K562 (cell line): ENCODE results near the gene PMF1. TPM values are rescaled to one million over a fixed set of nuclear protein-coding genes. Genes with fewer than 3 reads are reported as not detected.
A peak's percentile ranks its signal among the peaks of the same experiment; 100 is the strongest.

Source experiments
- AFF4 ChIP-seq: sonication (generic); formaldehyde crosslinking; IDR thresholded peaks from 2 replicates; pipeline ENCODE4 v1.8.0; 2023; ENCODE audit warnings: mild to moderate bottlenecking, missing genetic modification reagents
- CEBPB ChIP-seq: fragments of 450-650 bp; IDR thresholded peaks from 2 replicates; pipeline ENCODE4 v1.6.1; 2016; ENCODE audit warnings: missing genetic modification characterization, missing compliant biosample characterization
- E2F4 ChIP-seq: sonication (generic); formaldehyde crosslinking; IDR thresholded peaks from 2 replicates; pipeline ENCODE4 v1.8.0; 2022; ENCODE audit warnings: mild to moderate bottlenecking, low read depth, missing genetic modification reagents
- MAFG ChIP-seq: fragments of 450-650 bp; conservative IDR thresholded peaks from 2 replicates; pipeline ENCODE4 v1.6.1; 2016; ENCODE audit warnings: missing genetic modification characterization, missing compliant biosample characterization
- MBD2 ChIP-seq: sonication (generic); IDR thresholded peaks from 2 replicates; pipeline ENCODE4 v1.6.1; 2016; ENCODE audit warnings: low read depth, borderline replicate concordance
- MECOM ChIP-seq: fragments of 250-450 bp; sonication (Bioruptor Pico); IDR thresholded peaks from 2 replicates; pipeline ENCODE4 v1.8.0; 2022; ENCODE audit warnings: inconsistent platforms
- MIER1 ChIP-seq: fragments of 450-650 bp; IDR thresholded peaks from 2 replicates; pipeline ENCODE4 v1.6.1; 2016; ENCODE audit warnings: antibody characterized with exemption, mild to moderate bottlenecking, low read depth
- NEUROD1 ChIP-seq: fragments of 150-350 bp; IDR thresholded peaks from 2 replicates; pipeline ENCODE4 v1.6.1; 2014; ENCODE audit warnings: borderline replicate concordance, low read length, low read depth; ENCODE audit not compliant: partially characterized antibody
- NFE2 ChIP-seq: IDR thresholded peaks from 2 replicates; pipeline ENCODE4 v1.6.1; 2014; ENCODE audit warnings: antibody characterized with exemption, low read depth
- SRSF3 ChIP-seq: fragments of 200-400 bp; formaldehyde crosslinking; IDR thresholded peaks from 2 replicates; pipeline ENCODE4 v1.6.1; 2016; ENCODE audit warnings: mild to moderate bottlenecking, low read length, moderate library complexity; ENCODE audit not compliant: insufficient read depth
- TRIM24 ChIP-seq, 2 experiments: fragments of 450-650 bp; IDR thresholded peaks; 2 replicates each; pipeline ENCODE4 v1.6.1; 2016
- ZNF174 ChIP-seq: fragments of 250-450 bp; sonication (Bioruptor Pico); IDR thresholded peaks from 2 replicates; pipeline ENCODE4 v1.4.0; 2020; ENCODE audit warnings: mild to moderate bottlenecking
- ZNF232 ChIP-seq: sonication (generic); formaldehyde crosslinking; IDR thresholded peaks from 2 replicates; pipeline ENCODE4 v1.8.0; 2022; ENCODE audit warnings: mild to moderate bottlenecking, missing genetic modification reagents
- ZNF24 ChIP-seq: fragments of 450-650 bp; IDR thresholded peaks from 2 replicates; pipeline ENCODE4 v1.6.1; 2016
- ZNF407 ChIP-seq: fragments of 450-650 bp; IDR thresholded peaks from 2 replicates; pipeline ENCODE4 v1.6.1; 2016; ENCODE audit warnings: low read depth
- polyA plus RNA-seq, 8 experiments: library from polyadenylated mRNA; depleted of rRNA in 4 of 8; stranded (reverse) in 5 of 8; unstranded in 3 of 8; fragments of >200 nt; fragmentation: Nextera tagmentation in 2 of 8; fragmentation: Illumina TruSeq in 1 of 8; extraction: Ambion mirVana in 2 of 8; extraction: Trizol in 1 of 8; gene quantifications; 2 replicates each; pipeline versions ENCODE4 v1.2.1 to v1.2.3, GENCODE V29; 2011 to 2014; ENCODE audit warnings: inconsistent platforms in 1 of 8, missing spikeins in 1 of 8
- total RNA-seq, 7 experiments: library from RNA; depleted of rRNA in 6 of 7; stranded (reverse); fragments of >200 nt in 6 of 7; fragmentation: Illumina TruSeq in 2 of 7; extraction: Trizol in 2 of 7; gene quantifications; 2 replicates each; pipeline versions ENCODE4 v1.2.1 to v1.2.3, GENCODE V29; 2011 to 2021; ENCODE audit warnings: low replicate concordance in 1 of 7

Gene PMF1
- total and polyA plus RNA-seq, 9 of the 15 experiments (the other 6 are each of a cell fraction or from before 2014, with no cell fraction given): 9.4 to 92.9 (median 71.0) TPM

- TF ChIP-seq E2F4 (CRISPR knock-in tag): no peak
- no peak for TF ChIP-seq MIER1
- TF ChIP-seq SRSF3: no peak
- TF ChIP-seq MAFG: peak; percentile 90
- no peak for TF ChIP-seq ZNF407
- TF ChIP-seq TRIM24 (IDR thresholded peaks at IDR 0.05): no peak; a peak in 1 of 4 replicates
- no peak for TF ChIP-seq NEUROD1
- TF ChIP-seq AFF4 (CRISPR knock-in tag): no peak
- TF ChIP-seq MBD2: no peak
- no peak for TF ChIP-seq ZNF174 (CRISPR knock-in tag)
- peak; percentile 78 for TF ChIP-seq ZNF24
- peak; percentile 92 for TF ChIP-seq NFE2
- TF ChIP-seq MECOM: no peak
- TF ChIP-seq ZNF232 (CRISPR knock-in tag): no peak
- peak; percentile 63 for TF ChIP-seq CEBPB (tag)
Measured at GRCh38 chr1:156191292-156191964, 21.4 kb upstream of the PMF1 start (continued).
